ENCODE results near the gene CEBPG. TPM values are rescaled to one million over a fixed set of nuclear protein-coding genes. Genes with fewer than 3 reads are reported as not detected.

The CEBPG gene
- total RNA-seq, 1 donor from 2014 or later, result 20.7 TPM

GRCh38 chr19:33339016-33339984, 34.2 kb upstream of the CEBPG start:
- no peak overlapping the region for H3K27ac Mint-ChIP-seq (ENCODE audit: unreplicated experiment)
- peaks cover 1% of the 10 kb centered on the region for H3K4me1 Mint-ChIP-seq (ENCODE audit: unreplicated experiment)
- no peak for DNase-seq (ENCODE audit: low spot score)
- H3K27me3 Mint-ChIP-seq (ENCODE audit: unreplicated experiment), result peaks cover 4% of the 10 kb centered on the region
- no peak overlapping the region for H3K4me3 Mint-ChIP-seq (ENCODE audit: unreplicated experiment)
- no peaks in the 10 kb centered on the region for H3K36me3 Mint-ChIP-seq (ENCODE audit: low read depth, unreplicated experiment)
- no peak for TF ChIP-seq CTCF (IDR thresholded peaks at IDR 0.05; ENCODE audit: unreplicated experiment)
- H3K9me3 Mint-ChIP-seq (ENCODE audit: unreplicated experiment), result no peaks in the 10 kb centered on the region

- H3K36me3 Mint-ChIP-seq (ENCODE audit: low read depth, unreplicated experiment), result no peaks in the 10 kb centered on the region
- no peak for DNase-seq (ENCODE audit: low spot score)
- no peaks in the 10 kb centered on the region for H3K9me3 Mint-ChIP-seq (ENCODE audit: unreplicated experiment)
- H3K27ac Mint-ChIP-seq (ENCODE audit: unreplicated experiment), result no peak overlapping the region
- H3K4me3 Mint-ChIP-seq (ENCODE audit: unreplicated experiment), result no peak overlapping the region
- H3K27me3 Mint-ChIP-seq (ENCODE audit: unreplicated experiment), result peaks cover 4% of the 10 kb centered on the region
- TF ChIP-seq CTCF (IDR thresholded peaks at IDR 0.05; ENCODE audit: unreplicated experiment), result no peak
- peaks cover 2% of the 10 kb centered on the region for H3K4me1 Mint-ChIP-seq (ENCODE audit: unreplicated experiment)
Measured at GRCh38 chr19:33340991-33341390, 32.5 kb upstream of the CEBPG start.

GRCh38 chr19:33343301-33343700, 30.2 kb upstream of the CEBPG start:
- TF ChIP-seq CTCF (IDR thresholded peaks at IDR 0.05; ENCODE audit: unreplicated experiment), result no peak
- peaks cover 4% of the 10 kb centered on the region for H3K27me3 Mint-ChIP-seq (ENCODE audit: unreplicated experiment)

GRCh38 chr19:33343859-33344572, 29.5 kb upstream of the CEBPG start:
- H3K9me3 Mint-ChIP-seq (ENCODE audit: unreplicated experiment), result no peaks in the 10 kb centered on the region
- peak overlapping the region; percentile 12 for H3K27ac Mint-ChIP-seq (ENCODE audit: unreplicated experiment)
- peak; percentile 15 for DNase-seq (ENCODE audit: low spot score)
- no peaks in the 10 kb centered on the region for H3K36me3 Mint-ChIP-seq (ENCODE audit: low read depth, unreplicated experiment)
- no peak overlapping the region for H3K4me3 Mint-ChIP-seq (ENCODE audit: unreplicated experiment)
- H3K4me1 Mint-ChIP-seq (ENCODE audit: unreplicated experiment), result peaks cover 2% of the 10 kb centered on the region
- no peak for TF ChIP-seq CTCF (IDR thresholded peaks at IDR 0.05; ENCODE audit: unreplicated experiment)
- H3K27me3 Mint-ChIP-seq (ENCODE audit: unreplicated experiment), result peaks cover 2% of the 10 kb centered on the region

More at GRCh38 chr19:33343301-33343700, 30.2 kb upstream of the CEBPG start:
- peaks cover 2% of the 10 kb centered on the region for H3K4me1 Mint-ChIP-seq (ENCODE audit: unreplicated experiment)
- no peaks in the 10 kb centered on the region for H3K9me3 Mint-ChIP-seq (ENCODE audit: unreplicated experiment)
- no peaks in the 10 kb centered on the region for H3K36me3 Mint-ChIP-seq (ENCODE audit: low read depth, unreplicated experiment)
- no peak overlapping the region for H3K27ac Mint-ChIP-seq (ENCODE audit: unreplicated experiment)
- H3K4me3 Mint-ChIP-seq (ENCODE audit: unreplicated experiment), result no peak overlapping the region
- no peak for DNase-seq (ENCODE audit: low spot score)

All from endothelial cell (in vitro differentiated cells).